Osteocyte (in vitro differentiated cells): ENCODE data around the gene LEKR1. TPM values are rescaled to one million over a fixed set of nuclear protein-coding genes. Genes with fewer than 3 reads are reported as not detected.
"Not testable (repeated sequence)": the region's sequence is repeated elsewhere in the genome, so short reads cannot be mapped to it uniquely, and the experiment has no call there.

Experiments used
- DNase-seq: peaks from one replicate; pipeline ENCODE4 v3.0.0; 2021; ENCODE audit warnings: mixed read lengths; ENCODE audit not compliant: unreplicated experiment; ENCODE audit errors: extremely low spot score
- H3K27ac Mint-ChIP-seq: one replicate; pipeline ENCODE4 v1.8.0; 2021; ENCODE audit warnings: mild to moderate bottlenecking, mixed read lengths; ENCODE audit not compliant: unreplicated experiment
- H3K27me3 Mint-ChIP-seq: one replicate; pipeline ENCODE4 v1.8.0; 2021; ENCODE audit warnings: mixed read lengths; ENCODE audit not compliant: unreplicated experiment
- H3K36me3 Mint-ChIP-seq: one replicate; pipeline ENCODE4 v1.8.0; 2021; ENCODE audit warnings: mixed read lengths; ENCODE audit not compliant: unreplicated experiment
- H3K4me1 Mint-ChIP-seq: one replicate; pipeline ENCODE4 v1.8.0; 2021; ENCODE audit warnings: mixed read lengths; ENCODE audit not compliant: unreplicated experiment
- H3K4me3 Mint-ChIP-seq: one replicate; pipeline ENCODE4 v1.8.0; 2021; ENCODE audit warnings: mild to moderate bottlenecking, moderate library complexity, mixed read lengths; ENCODE audit not compliant: unreplicated experiment
- H3K9me3 Mint-ChIP-seq: one replicate; pipeline ENCODE4 v1.8.0; 2021; ENCODE audit warnings: mixed read lengths; ENCODE audit not compliant: unreplicated experiment
- total RNA-seq: library from RNA; stranded (reverse); gene quantifications from 2 replicates; pipeline ENCODE4 v1.2.1, GENCODE V29; 2021
- TF ChIP-seq, protein P1 (sequence below): fragments of 200-600 bp; sonication (generic); IDR thresholded peaks from 2 replicates; pipeline ENCODE4 v1.5.0; 2021; ENCODE audit warnings: antibody characterized with exemption, mild to moderate bottlenecking, moderate library complexity

LEKR1 gene
- total RNA-seq, 1 donor from 2014 or later: 1.0 TPM

DNA sequence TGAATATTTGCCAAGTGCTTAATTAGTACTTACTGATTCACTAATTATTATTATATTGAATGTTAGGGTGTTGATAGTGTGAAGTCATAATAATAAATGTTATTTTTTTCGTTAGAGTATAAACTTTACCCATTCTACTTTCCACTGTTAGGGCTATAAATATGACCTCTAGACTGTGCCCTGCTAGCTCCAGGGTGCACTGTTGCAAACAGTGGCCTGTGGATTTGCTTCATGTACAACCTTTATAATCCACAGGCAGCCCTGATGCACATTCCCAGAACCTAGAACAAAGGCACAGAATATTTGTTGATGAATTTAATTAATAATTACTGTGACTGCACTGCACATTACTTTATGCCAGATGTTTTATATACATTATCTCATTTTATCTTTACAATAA is 28.8 kb upstream of the LEKR1 start:
- Mint-ChIP-seq H3K27me3 (no peaks in the 10 kb centered on the region), H3K4me3 (no peak overlapping the region), H3K9me3 (peaks cover 22% of the 10 kb centered on the region), H3K27ac (no peak overlapping the region), H3K4me1 (peaks cover 43% of the 10 kb centered on the region), H3K36me3 (peaks cover 16% of the 10 kb centered on the region)
- no peak for DNase-seq
- TF ChIP-seq, protein P1, sequence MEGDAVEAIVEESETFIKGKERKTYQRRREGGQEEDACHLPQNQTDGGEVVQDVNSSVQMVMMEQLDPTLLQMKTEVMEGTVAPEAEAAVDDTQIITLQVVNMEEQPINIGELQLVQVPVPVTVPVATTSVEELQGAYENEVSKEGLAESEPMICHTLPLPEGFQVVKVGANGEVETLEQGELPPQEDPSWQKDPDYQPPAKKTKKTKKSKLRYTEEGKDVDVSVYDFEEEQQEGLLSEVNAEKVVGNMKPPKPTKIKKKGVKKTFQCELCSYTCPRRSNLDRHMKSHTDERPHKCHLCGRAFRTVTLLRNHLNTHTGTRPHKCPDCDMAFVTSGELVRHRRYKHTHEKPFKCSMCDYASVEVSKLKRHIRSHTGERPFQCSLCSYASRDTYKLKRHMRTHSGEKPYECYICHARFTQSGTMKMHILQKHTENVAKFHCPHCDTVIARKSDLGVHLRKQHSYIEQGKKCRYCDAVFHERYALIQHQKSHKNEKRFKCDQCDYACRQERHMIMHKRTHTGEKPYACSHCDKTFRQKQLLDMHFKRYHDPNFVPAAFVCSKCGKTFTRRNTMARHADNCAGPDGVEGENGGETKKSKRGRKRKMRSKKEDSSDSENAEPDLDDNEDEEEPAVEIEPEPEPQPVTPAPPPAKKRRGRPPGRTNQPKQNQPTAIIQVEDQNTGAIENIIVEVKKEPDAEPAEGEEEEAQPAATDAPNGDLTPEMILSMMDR: no peak

DNA sequence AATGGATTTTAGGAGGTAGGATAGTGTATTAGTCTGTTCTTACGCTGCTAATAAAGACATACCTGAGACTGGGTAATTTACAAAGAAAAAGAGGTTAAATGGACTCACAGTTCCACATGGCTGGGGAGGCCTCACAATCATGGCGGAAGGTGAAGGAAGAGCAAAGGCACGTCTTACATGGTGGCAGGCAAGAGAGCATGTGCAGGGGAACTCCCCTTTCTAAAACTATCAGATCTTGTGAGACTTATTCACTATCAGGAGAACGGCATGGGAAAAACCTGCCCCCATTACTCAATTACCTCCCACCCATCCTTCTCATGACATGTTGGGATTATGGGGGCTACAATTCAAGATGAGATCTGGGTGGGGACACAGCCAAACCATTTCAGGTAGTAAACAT is 25.9 kb upstream of the LEKR1 start:
- Mint-ChIP-seq H3K36me3 (peaks cover 16% of the 10 kb centered on the region), H3K4me1 (peaks cover 18% of the 10 kb centered on the region), H3K9me3 (peaks cover 26% of the 10 kb centered on the region)
- H3K27me3 Mint-ChIP-seq, DNase-seq, H3K27ac Mint-ChIP-seq, H3K4me3 Mint-ChIP-seq: not testable (repeated sequence)

DNA sequence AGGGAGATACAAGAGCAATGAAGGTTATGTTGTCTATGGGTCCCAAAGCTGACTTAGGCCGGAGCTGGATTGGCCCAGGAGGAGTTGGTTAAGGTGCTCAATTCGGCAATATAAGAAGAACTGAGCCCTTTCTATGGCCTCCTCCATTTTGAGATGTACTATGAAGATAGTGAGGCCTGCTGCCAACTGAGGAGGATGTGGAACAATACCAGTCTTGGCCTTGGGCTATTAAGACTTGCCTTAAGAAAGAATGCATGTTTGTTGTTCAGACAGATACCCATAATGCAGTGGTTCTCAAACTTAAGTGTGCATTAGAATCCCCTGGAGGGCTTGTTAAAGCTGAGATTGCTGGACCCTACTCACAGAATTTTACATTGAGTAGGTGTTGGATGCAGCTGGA is 24.4 kb upstream of the LEKR1 start:
- H3K4me3 Mint-ChIP-seq: no peak overlapping the region
- peaks cover 26% of the 10 kb centered on the region for H3K9me3 Mint-ChIP-seq
- TF ChIP-seq, protein P1: no peak
- no peak for DNase-seq
- peaks cover 16% of the 10 kb centered on the region for H3K36me3 Mint-ChIP-seq
- H3K4me1 Mint-ChIP-seq: peaks cover 21% of the 10 kb centered on the region
- H3K27ac Mint-ChIP-seq: no peak overlapping the region
- H3K27me3 Mint-ChIP-seq: no peaks in the 10 kb centered on the region

DNA sequence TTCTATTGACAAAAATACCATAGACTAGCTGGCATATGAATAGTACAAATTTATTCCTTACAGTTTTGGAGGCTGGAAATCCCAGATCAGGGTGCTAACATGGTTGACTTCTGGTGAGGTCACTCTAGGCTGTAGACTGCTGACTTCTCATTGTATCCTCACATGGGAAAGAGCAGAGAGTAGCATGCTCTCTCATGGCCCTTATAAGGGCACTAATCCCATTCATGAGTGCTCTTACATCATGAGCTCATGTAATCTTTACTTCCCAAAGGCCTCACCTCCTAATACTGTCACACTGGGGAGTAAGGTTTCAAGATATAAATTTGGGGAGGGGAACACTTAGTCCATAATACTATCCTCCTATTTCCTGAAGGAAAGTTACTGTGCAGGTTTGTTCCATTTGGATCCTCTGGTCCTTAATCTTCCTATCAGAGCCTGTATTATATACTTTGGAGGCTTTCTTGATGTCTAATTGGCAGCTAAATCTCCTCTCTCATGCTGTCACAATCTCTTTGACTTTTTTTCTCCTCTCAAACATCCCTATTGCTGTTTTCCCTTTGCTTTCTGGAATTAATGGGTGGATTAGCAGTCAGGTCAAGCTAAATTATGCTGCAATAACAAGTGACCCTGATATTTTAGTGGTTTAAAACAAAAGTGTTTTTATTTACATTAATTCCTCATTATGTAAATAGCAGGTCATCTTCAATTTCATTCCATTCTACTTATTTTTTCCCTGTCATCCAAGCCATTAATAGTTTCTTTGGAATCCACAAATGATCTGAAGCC is 23.1 kb upstream of the LEKR1 start:
- H3K4me1 Mint-ChIP-seq: peaks cover 25% of the 10 kb centered on the region

DNA sequence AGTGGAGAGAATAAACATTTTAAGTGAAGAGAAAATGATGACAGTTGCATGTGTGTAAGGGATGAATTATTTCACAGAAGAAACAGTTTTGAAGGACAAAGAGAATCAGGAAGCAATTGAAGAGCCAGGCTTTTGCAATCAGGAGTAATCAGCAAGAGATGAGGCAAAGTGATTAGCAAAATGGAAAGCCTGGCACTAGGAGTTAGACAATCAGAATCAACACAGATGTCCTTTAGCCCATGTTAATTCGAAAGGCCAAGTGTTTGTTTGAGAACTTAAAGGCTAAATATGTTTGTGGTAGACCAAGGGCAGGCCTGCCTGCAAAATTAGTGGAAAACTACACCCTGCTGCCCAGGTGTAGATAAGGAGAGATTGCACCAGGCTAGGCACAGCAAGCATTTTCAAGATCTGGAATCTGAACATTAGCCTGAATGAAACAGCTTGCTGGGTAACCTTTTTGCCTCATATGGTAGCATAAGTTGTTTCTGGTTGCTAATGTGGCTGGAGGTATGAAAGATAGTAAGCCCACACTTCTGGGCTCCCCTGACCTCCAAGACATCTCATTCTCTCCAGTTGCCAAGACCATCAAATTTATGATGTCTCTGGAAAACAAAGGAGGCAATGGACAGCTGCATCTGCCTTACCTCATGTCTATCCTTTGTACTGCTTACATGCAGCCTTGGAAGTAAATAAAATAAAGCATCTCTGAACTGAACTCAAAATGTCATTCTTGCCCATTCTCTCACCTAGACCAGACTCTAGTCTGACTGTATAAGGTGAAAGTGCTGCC is 22.0 kb upstream of the LEKR1 start:
- Mint-ChIP-seq H3K4me1 (peaks cover 23% of the 10 kb centered on the region), H3K9me3 (peaks cover 22% of the 10 kb centered on the region), H3K27me3 (no peaks in the 10 kb centered on the region), H3K4me3 (no peak overlapping the region), H3K27ac (no peak overlapping the region), H3K36me3 (peaks cover 12% of the 10 kb centered on the region)
- TF ChIP-seq, protein P1: no peak
- DNase-seq: no peak

More for the DNA sequence above, 23.1 kb upstream of the LEKR1 start:
- H3K4me3 Mint-ChIP-seq: no peak overlapping the region
- TF ChIP-seq, protein P1: no peak
- H3K27ac Mint-ChIP-seq: no peak overlapping the region
- DNase-seq: no peak
- peaks cover 16% of the 10 kb centered on the region for H3K36me3 Mint-ChIP-seq
- H3K27me3 Mint-ChIP-seq: no peaks in the 10 kb centered on the region
- peaks cover 26% of the 10 kb centered on the region for H3K9me3 Mint-ChIP-seq
